Endothelial cell of umbilical vein (primary cell): ENCODE data around the gene SCO2. TPM values are rescaled to one million over a fixed set of nuclear protein-coding genes. Genes with fewer than 3 reads are reported as not detected.

Source experiments
- BruUV-seq: library from RNA; stranded (reverse); fragments of 400-500 nt; replicated peaks from 2 replicates; lab custom pipeline; 2021; lab: Mats Ljungman, UMichigan
- CTCF ChIA-PET: fragments of 300-600, 350-600 bp; sonication (Branson Sonifier 250); formaldehyde crosslinking; loops from one replicate; lab custom pipeline; 2021; ENCODE audit warnings: antibody characterized with exemption, inconsistent platforms; lab: Charles Lee
- POLR2A ChIA-PET: fragments of 300-600, 350-600 bp; sonication (Branson Sonifier 250); formaldehyde crosslinking; loops from one replicate; lab custom pipeline; 2021; ENCODE audit warnings: antibody characterized with exemption, inconsistent platforms; lab: Charles Lee
- DNase-seq: peaks from one replicate; pipeline ENCODE4 v3.0.0-alpha.2; 2011; ENCODE audit warnings: low read depth, low spot score
- FAIRE-seq: peaks from 2 replicates; lab custom pipeline; 2011; peaks lifted over from hg19 to GRCh38; lab: Jason Lieb, UNC
- H2AFZ ChIP-seq: 2 replicates; pipeline ENCODE4 v1.6.0; 2012; ENCODE audit warnings: low read depth, low read length, control low read depth, inconsistent platforms
- H3K27ac ChIP-seq: 2 replicates; pipeline ENCODE4 v1.5.1; 2011; ENCODE audit warnings: low read depth, mild to moderate bottlenecking, control low read depth, low read length, moderate library complexity; ENCODE audit not compliant: insufficient read depth
- H3K27me3 ChIP-seq, 2 experiments: 2 replicates each; pipeline versions ENCODE4 v1.6.0 to v1.6.1; 2011; ENCODE audit warnings: low read length in 2 of 2, mixed read lengths in 1 of 2; ENCODE audit not compliant: control insufficient read depth in 2 of 2, insufficient read depth in 2 of 2
- H3K36me3 ChIP-seq, 2 experiments: 2 replicates in 1 of 2; 3 replicates in 1 of 2; pipeline ENCODE4 v1.5.1; 2011; ENCODE audit warnings: low read length in 2 of 2, mild to moderate bottlenecking in 1 of 2, moderate library complexity in 1 of 2; ENCODE audit not compliant: control insufficient read depth in 2 of 2, insufficient read depth in 2 of 2; ENCODE audit errors: extremely low read depth in 1 of 2
- H3K4me1 ChIP-seq: 3 replicates; pipeline ENCODE4 v1.5.1; 2011; ENCODE audit warnings: mild to moderate bottlenecking, low read length; ENCODE audit not compliant: control insufficient read depth, insufficient read depth; ENCODE audit errors: extremely low read depth
- H3K4me2 ChIP-seq: 2 replicates; pipeline ENCODE4 v1.6.1; 2011; ENCODE audit warnings: low read length, control low read depth, mixed read lengths; ENCODE audit not compliant: insufficient read depth
- H3K4me3 ChIP-seq, 3 experiments: fragments of 200-600 bp in 1 of 3; sonication (generic), shearing (Covaris generic) in 1 of 3; replicated peaks in 1 of 3; 2 replicates each; pipeline ENCODE4 v1.5.1; 2011 to 2016; ENCODE audit warnings: control low read depth in 3 of 3, low read length in 3 of 3, mild to moderate bottlenecking in 2 of 3, inconsistent platforms in 1 of 3, low read depth in 1 of 3, moderate library complexity in 1 of 3; ENCODE audit not compliant: insufficient read depth in 1 of 3
- H3K79me2 ChIP-seq: 2 replicates; pipeline ENCODE4 v1.6.0; 2012; ENCODE audit warnings: low read length, inconsistent platforms; ENCODE audit not compliant: control insufficient read depth, insufficient read depth
- H3K9ac ChIP-seq: replicated peaks from 2 replicates; pipeline ENCODE3; 2011; ENCODE audit warnings: low read length, control low read depth; ENCODE audit not compliant: insufficient read depth; ENCODE audit errors: extremely low read depth
- H3K9me1 ChIP-seq: replicated peaks from 3 replicates; pipeline ENCODE4 v1.6.0; 2011; ENCODE audit warnings: mild to moderate bottlenecking, low read length; ENCODE audit not compliant: control insufficient read depth, insufficient read depth; ENCODE audit errors: extremely low read depth
- H3K9me3 ChIP-seq: replicated peaks from 2 replicates; pipeline ENCODE4 v1.5.1; 2012; ENCODE audit warnings: low read length, inconsistent platforms; ENCODE audit not compliant: control insufficient read depth, insufficient read depth
- H4K20me1 ChIP-seq: replicated peaks from 2 replicates; pipeline ENCODE3; 2011; ENCODE audit warnings: mild to moderate bottlenecking, low read length; ENCODE audit not compliant: control insufficient read depth, insufficient read depth; ENCODE audit errors: extremely low read depth
- EZH2 ChIP-seq: IDR thresholded peaks from 2 replicates; pipeline ENCODE4 v1.6.1; 2012; ENCODE audit warnings: borderline replicate concordance, low read depth, mild to moderate bottlenecking, moderate library complexity, low read length, inconsistent platforms; ENCODE audit not compliant: severe bottlenecking
- FOS ChIP-seq: IDR thresholded peaks from 2 replicates; pipeline ENCODE4 v1.6.1; 2011; ENCODE audit warnings: mild to moderate bottlenecking, low read length, moderate library complexity, borderline replicate concordance; ENCODE audit not compliant: insufficient read depth
- MYC ChIP-seq: IDR thresholded peaks from one replicate; pipeline ENCODE4 v1.6.1; 2011; ENCODE audit warnings: mild to moderate bottlenecking, low read depth, low read length
- POLR2AphosphoS5 ChIP-seq: IDR thresholded peaks from 2 replicates; pipeline ENCODE4 v1.6.1; 2012; ENCODE audit warnings: low read depth, mild to moderate bottlenecking, control low read depth, low read length, moderate library complexity; ENCODE audit not compliant: insufficient read depth
- dilution Hi-C: fragments of 300-500 bp; cut with MboI; formaldehyde crosslinking; loops from one replicate; pipeline ENCODE4 v1.15.0; 2019; ENCODE audit warnings: low sequenced_read_pairs; ENCODE audit not compliant: extremely low pct_ligation_motif_present
- intact Hi-C: fragments of 100-400 bp; cut with micrococcal nuclease; formaldehyde crosslinking; loops from one replicate; pipeline ENCODE4 v1.10.0; 2022
- polyA plus RNA-seq, 4 experiments: library from polyadenylated mRNA; depleted of rRNA in 3 of 4; stranded (reverse) in 3 of 4; unstranded in 1 of 4; fragments of >200 nt; gene quantifications; 2 replicates each; pipeline versions ENCODE4 v1.2.1 to v1.2.3, GENCODE V29; 2011 to 2012; ENCODE audit warnings: missing spikeins in 1 of 4
- total RNA-seq: library from RNA; stranded (reverse); gene quantifications from 2 replicates; pipeline ENCODE4 v1.2.3, GENCODE V29; 2021
- TF ChIP-seq, protein P1 (sequence below): IDR thresholded peaks from 2 replicates; pipeline ENCODE4 v1.6.1; 2011; ENCODE audit not compliant: insufficient read depth, insufficient read length
- TF ChIP-seq, protein P2 (sequence below), 2 donors: IDR thresholded peaks; 1 replicate in 1 of 2; 2 replicates in 1 of 2; pipeline ENCODE4 v1.5.1; 2011; ENCODE audit warnings: low read length in 2 of 2, mild to moderate bottlenecking in 2 of 2, moderate library complexity in 2 of 2, control low read depth in 1 of 2, inconsistent platforms in 1 of 2, low read depth in 1 of 2; ENCODE audit not compliant: insufficient read depth in 1 of 2; ENCODE audit errors: extremely low read depth in 1 of 2

The SCO2 gene
- total and polyA plus RNA-seq, 2 donors (not counting 3 experiments of a cell fraction or from before 2014, with no cell fraction given) = 3.5 to 3.7 TPM

GRCh38 chr22:50503475-50504145, 21.8 kb downstream of the SCO2 start:
- intact Hi-C loops (no loop called here), dilution Hi-C loops (no loop called here)
- no TSS peak for BruUV-seq
- Histone ChIP-seq H3K27ac (no peak overlapping the region), H3K4me2 (no peak overlapping the region), H3K9me1 (no peaks in the 10 kb centered on the region), H3K36me3 (peaks cover 6 to 22% of the 10 kb centered on the region in 2 experiments), H2AFZ (no peak overlapping the region), H3K9ac (no peak overlapping the region), H3K9me3 (no peaks in the 10 kb centered on the region), H3K4me3 (no peak overlapping the region), H3K27me3 (no peaks in the 10 kb centered on the region), H4K20me1 (no peaks in the 10 kb centered on the region), H3K4me1 (peaks cover 7% of the 10 kb centered on the region), H3K79me2 (peaks cover 16% of the 10 kb centered on the region)
- FAIRE-seq = no peak
- ChIA-PET POLR2A (no interaction called here), CTCF (interaction anchor here (1.0 kb wide), 1 partner anchor 21 kb away, joined by 3 read pairs; no protein-coding TSS in a partner anchor)
- DNase-seq = no peak
- TF ChIP-seq POLR2AphosphoS5 (no peak), EZH2 (no peak), FOS (no peak), MYC (no peak)
- TF ChIP-seq, protein P1, sequence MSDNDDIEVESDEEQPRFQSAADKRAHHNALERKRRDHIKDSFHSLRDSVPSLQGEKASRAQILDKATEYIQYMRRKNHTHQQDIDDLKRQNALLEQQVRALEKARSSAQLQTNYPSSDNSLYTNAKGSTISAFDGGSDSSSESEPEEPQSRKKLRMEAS = no peak
- TF ChIP-seq, protein P2, sequence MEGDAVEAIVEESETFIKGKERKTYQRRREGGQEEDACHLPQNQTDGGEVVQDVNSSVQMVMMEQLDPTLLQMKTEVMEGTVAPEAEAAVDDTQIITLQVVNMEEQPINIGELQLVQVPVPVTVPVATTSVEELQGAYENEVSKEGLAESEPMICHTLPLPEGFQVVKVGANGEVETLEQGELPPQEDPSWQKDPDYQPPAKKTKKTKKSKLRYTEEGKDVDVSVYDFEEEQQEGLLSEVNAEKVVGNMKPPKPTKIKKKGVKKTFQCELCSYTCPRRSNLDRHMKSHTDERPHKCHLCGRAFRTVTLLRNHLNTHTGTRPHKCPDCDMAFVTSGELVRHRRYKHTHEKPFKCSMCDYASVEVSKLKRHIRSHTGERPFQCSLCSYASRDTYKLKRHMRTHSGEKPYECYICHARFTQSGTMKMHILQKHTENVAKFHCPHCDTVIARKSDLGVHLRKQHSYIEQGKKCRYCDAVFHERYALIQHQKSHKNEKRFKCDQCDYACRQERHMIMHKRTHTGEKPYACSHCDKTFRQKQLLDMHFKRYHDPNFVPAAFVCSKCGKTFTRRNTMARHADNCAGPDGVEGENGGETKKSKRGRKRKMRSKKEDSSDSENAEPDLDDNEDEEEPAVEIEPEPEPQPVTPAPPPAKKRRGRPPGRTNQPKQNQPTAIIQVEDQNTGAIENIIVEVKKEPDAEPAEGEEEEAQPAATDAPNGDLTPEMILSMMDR (IDR thresholded peaks at IDR 0.05; ENCODE audit: extremely low read depth in 1 of 2, insufficient read depth in 1 of 2, low read depth in 1 of 2, low read length in 2 of 2) = peak in 1 of 2 donors; percentile 2
